Neuronal stem cell (in vitro differentiated cells): Measurements from ENCODE around the gene FAT3.
A peak's percentile ranks its signal among the peaks of the same experiment; 100 is the strongest.

Source experiments
- DNase-seq: peaks from one replicate; pipeline ENCODE4 v3.0.0-alpha.2; 2013; ENCODE audit warnings: low spot score
- H2AFZ ChIP-seq: one replicate; pipeline ENCODE4 v1.6.1; 2013; ENCODE audit warnings: mild to moderate bottlenecking, low read length, inconsistent platforms
- H2AK5ac ChIP-seq: 2 replicates; pipeline ENCODE4 v1.6.1; 2013; ENCODE audit warnings: low read depth, mild to moderate bottlenecking, inconsistent platforms, low read length, moderate library complexity, mixed read lengths
- H2BK120ac ChIP-seq: 2 replicates; pipeline ENCODE4 v1.6.1; 2013; ENCODE audit warnings: low read depth, mild to moderate bottlenecking, inconsistent platforms, low read length, moderate library complexity, mixed read lengths
- H2BK12ac ChIP-seq: one replicate; pipeline ENCODE4 v1.6.1; 2013; ENCODE audit warnings: low read length, inconsistent platforms
- H2BK15ac ChIP-seq: 2 replicates; pipeline ENCODE4 v1.6.1; 2013; ENCODE audit warnings: mild to moderate bottlenecking, low read length, inconsistent platforms, mixed read lengths
- H2BK5ac ChIP-seq: one replicate; pipeline ENCODE4 v1.6.1; 2013; ENCODE audit warnings: inconsistent platforms, mild to moderate bottlenecking, low read length, moderate library complexity
- H3K14ac ChIP-seq: one replicate; pipeline ENCODE4 v1.6.1; 2013; ENCODE audit warnings: low read length, inconsistent platforms
- H3K18ac ChIP-seq: 2 replicates; pipeline ENCODE4 v1.6.1; 2013; ENCODE audit warnings: low read length, inconsistent platforms
- H3K23ac ChIP-seq: 2 replicates; pipeline ENCODE4 v1.6.1; 2013; ENCODE audit warnings: low read depth, mild to moderate bottlenecking, mixed read lengths, low read length, inconsistent platforms; ENCODE audit not compliant: poor library complexity
- H3K27ac ChIP-seq: replicated peaks from 3 replicates; pipeline ENCODE4 v1.5.1; 2013; ENCODE audit warnings: low read length, inconsistent platforms
- H3K27me3 ChIP-seq, 3 experiments: 2 replicates each; pipeline ENCODE4 v1.6.1; 2013; ENCODE audit warnings: low read length in 3 of 3, mild to moderate bottlenecking in 2 of 3, inconsistent platforms in 1 of 3, low read depth in 1 of 3, mixed read lengths in 1 of 3, moderate library complexity in 1 of 3; ENCODE audit not compliant: control insufficient read depth in 3 of 3, insufficient read depth in 3 of 3
- H3K36me3 ChIP-seq, 2 donors: replicated peaks in 1 of 2; 2 replicates each; pipeline ENCODE4 v1.6.1; 2013; ENCODE audit warnings: low read length in 2 of 2; ENCODE audit not compliant: control insufficient read depth in 2 of 2, insufficient read depth in 2 of 2
- H3K4ac ChIP-seq: 2 replicates; pipeline ENCODE4 v1.6.1; 2013; ENCODE audit warnings: inconsistent platforms, mild to moderate bottlenecking, low read length, moderate library complexity
- H3K4me1 ChIP-seq, 2 donors: 1 replicate in 1 of 2; 2 replicates in 1 of 2; pipeline ENCODE4 v1.6.1; 2013; ENCODE audit warnings: low read length in 2 of 2, low read depth in 1 of 2; ENCODE audit not compliant: control insufficient read depth in 2 of 2, insufficient read depth in 1 of 2
- H3K4me2 ChIP-seq: one replicate; pipeline ENCODE4 v1.6.1; 2013; ENCODE audit warnings: mild to moderate bottlenecking, low read length, inconsistent platforms; ENCODE audit not compliant: insufficient read depth, poor library complexity, severe bottlenecking
- H3K4me3 ChIP-seq, 2 donors: 2 replicates each; pipeline ENCODE4 v1.5.1; 2013; ENCODE audit warnings: low read length in 2 of 2, mild to moderate bottlenecking in 2 of 2, inconsistent platforms in 1 of 2, moderate library complexity in 1 of 2
- H3K79me1 ChIP-seq: one replicate; pipeline ENCODE4 v1.6.1; 2013; ENCODE audit warnings: low read depth, mild to moderate bottlenecking, inconsistent platforms, low read length, moderate library complexity
- H3K9ac ChIP-seq: one replicate; pipeline ENCODE4 v1.6.1; 2013; ENCODE audit warnings: mild to moderate bottlenecking, low read depth, low read length, inconsistent platforms; ENCODE audit not compliant: poor library complexity
- H3K9me3 ChIP-seq, 2 donors: replicated peaks in 1 of 2; 2 replicates each; pipeline versions ENCODE3 to v1.6.1; 2013; ENCODE audit warnings: low read length in 2 of 2, mild to moderate bottlenecking in 2 of 2, inconsistent platforms in 1 of 2, low read depth in 1 of 2, mixed read lengths in 1 of 2, moderate library complexity in 1 of 2; ENCODE audit not compliant: control insufficient read depth in 2 of 2, insufficient read depth in 1 of 2
- H4K8ac ChIP-seq: one replicate; pipeline ENCODE4 v1.6.1; 2013; ENCODE audit warnings: low read depth, mild to moderate bottlenecking, inconsistent platforms, low read length, moderate library complexity
- H4K91ac ChIP-seq: one replicate; pipeline ENCODE4 v1.6.1; 2013; ENCODE audit warnings: low read length, low read depth, mild to moderate bottlenecking, inconsistent platforms; ENCODE audit not compliant: poor library complexity
- WGBS, 2 donors: extraction: QIAGEN DNeasy Blood & Tissue Kit; methylation state at CpG; one replicate each; pipeline ENCODE4 v1.1.7; 2013; ENCODE audit warnings: missing lambda C conversion rate in 2 of 2, mixed read lengths in 1 of 2; ENCODE audit not compliant: insufficient read length in 2 of 2, insufficient replicate concordance in 1 of 2; ENCODE audit errors: extremely low coverage in 2 of 2; 5-methylcytosine and 5-hydroxymethylcytosine counted together

FAT3 gene

GRCh38 chr11:92204731-92205130 is 19.9 kb upstream of the FAT3 start:
- no CpG with 5 or more reads among the region's 2 CpGs for WGBS, 2 donors
- H4K8ac ChIP-seq: no peak overlapping the region
- no peak overlapping the region for H2BK15ac ChIP-seq
- no peak overlapping the region for H2BK120ac ChIP-seq
- H3K4me3 ChIP-seq: no peak overlapping the region
- H2AK5ac ChIP-seq: no peak overlapping the region
- no peak overlapping the region for H3K4ac ChIP-seq
- no peak overlapping the region for H2AFZ ChIP-seq
- H3K79me1 ChIP-seq: no peaks in the 10 kb centered on the region
- no peak overlapping the region for H3K27ac ChIP-seq
- H3K36me3 ChIP-seq: no peaks in the 10 kb centered on the region
- no peak for DNase-seq
- no peak overlapping the region for H3K14ac ChIP-seq
- no peak overlapping the region for H3K18ac ChIP-seq
- H3K23ac ChIP-seq: no peak overlapping the region
- no peak overlapping the region for H3K9ac ChIP-seq
- H4K91ac ChIP-seq: no peak overlapping the region
- no peak overlapping the region for H3K4me2 ChIP-seq
- H3K9me3 ChIP-seq: peaks cover 0 to 3% of the 10 kb centered on the region in 2 donors
- H3K27me3 ChIP-seq: no peaks in the 10 kb centered on the region
- no peak overlapping the region for H2BK5ac ChIP-seq
- H2BK12ac ChIP-seq: no peak overlapping the region
- no peaks in the 10 kb centered on the region for H3K4me1 ChIP-seq

GRCh38 chr11:92206441-92206840 is 18.2 kb upstream of the FAT3 start:
- Histone ChIP-seq H3K4me1 (peaks cover 1 to 2% of the 10 kb centered on the region in 2 donors), H3K4me3 (no peak overlapping the region), H3K9me3 (peaks cover 0 to 3% of the 10 kb centered on the region in 2 donors), H3K18ac (no peak overlapping the region), H3K79me1 (no peaks in the 10 kb centered on the region), H3K9ac (no peak overlapping the region), H3K36me3 (no peaks in the 10 kb centered on the region), H2BK15ac (no peak overlapping the region), H2AK5ac (no peak overlapping the region), H2BK120ac (no peak overlapping the region), H2BK12ac (no peak overlapping the region), H4K8ac (no peak overlapping the region), H4K91ac (no peak overlapping the region), H3K4me2 (no peak overlapping the region), H3K27ac (no peak overlapping the region), H3K4ac (no peak overlapping the region), H3K14ac (no peak overlapping the region), H3K23ac (no peak overlapping the region), H2AFZ (no peak overlapping the region), H3K27me3 (no peaks in the 10 kb centered on the region), H2BK5ac (no peak overlapping the region)
- DNase-seq: no peak
- no CpG with 5 or more reads among the region's 2 CpGs for WGBS, 2 donors

DNA sequence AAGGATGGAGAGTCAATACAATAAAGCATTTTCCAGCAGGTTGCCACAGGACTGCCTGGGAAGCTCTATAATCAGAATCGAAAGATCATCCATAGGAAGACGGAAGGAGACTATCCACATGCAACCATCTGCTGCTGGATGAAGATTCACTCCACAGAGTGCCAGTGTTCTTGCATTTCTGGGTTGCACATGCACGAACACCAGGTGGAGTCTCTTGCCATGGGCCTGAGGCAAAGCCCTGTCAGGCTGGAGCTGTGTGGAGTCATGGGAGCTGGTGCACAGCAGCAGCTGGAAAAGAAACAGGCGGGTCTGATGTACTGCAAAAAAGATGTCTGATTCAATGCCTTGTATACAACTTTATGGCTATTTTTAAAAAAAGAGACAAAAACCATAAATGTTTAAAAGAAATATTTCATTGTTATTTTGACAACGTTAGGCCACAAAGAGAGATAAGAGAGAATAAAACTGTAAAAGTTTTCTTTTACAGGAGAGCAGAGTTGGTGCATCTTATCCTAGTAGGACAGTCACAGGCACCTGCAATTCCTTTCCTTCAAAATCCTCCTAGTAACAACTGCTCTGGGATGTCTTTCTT is 12.9 kb upstream of the FAT3 start:
- no peak overlapping the region for H3K4ac ChIP-seq
- H3K9me3 ChIP-seq: no peaks in the 10 kb centered on the region
- no peak overlapping the region for H4K91ac ChIP-seq
- no peak overlapping the region for H3K4me2 ChIP-seq
- H3K27ac ChIP-seq: no peak overlapping the region
- H4K8ac ChIP-seq: no peak overlapping the region
- no peak overlapping the region for H3K23ac ChIP-seq
- no peaks in the 10 kb centered on the region for H3K36me3 ChIP-seq
- no CpG with 5 or more reads among the region's 5 CpGs for WGBS, 2 donors
- H2BK5ac ChIP-seq: no peak overlapping the region
- H3K79me1 ChIP-seq: no peaks in the 10 kb centered on the region
- no peak overlapping the region for H2AFZ ChIP-seq
- no peak overlapping the region for H2AK5ac ChIP-seq
- no peak overlapping the region for H2BK15ac ChIP-seq
- no peaks in the 10 kb centered on the region for H3K27me3 ChIP-seq
- H3K4me3 ChIP-seq: no peak overlapping the region
- peaks cover 4 to 6% of the 10 kb centered on the region in 2 donors for H3K4me1 ChIP-seq
- H3K14ac ChIP-seq: no peak overlapping the region
- peak; percentile 33 for DNase-seq
- H2BK120ac ChIP-seq: no peak overlapping the region
- no peak overlapping the region for H3K9ac ChIP-seq
- H2BK12ac ChIP-seq: no peak overlapping the region
- H3K18ac ChIP-seq: no peak overlapping the region

DNA sequence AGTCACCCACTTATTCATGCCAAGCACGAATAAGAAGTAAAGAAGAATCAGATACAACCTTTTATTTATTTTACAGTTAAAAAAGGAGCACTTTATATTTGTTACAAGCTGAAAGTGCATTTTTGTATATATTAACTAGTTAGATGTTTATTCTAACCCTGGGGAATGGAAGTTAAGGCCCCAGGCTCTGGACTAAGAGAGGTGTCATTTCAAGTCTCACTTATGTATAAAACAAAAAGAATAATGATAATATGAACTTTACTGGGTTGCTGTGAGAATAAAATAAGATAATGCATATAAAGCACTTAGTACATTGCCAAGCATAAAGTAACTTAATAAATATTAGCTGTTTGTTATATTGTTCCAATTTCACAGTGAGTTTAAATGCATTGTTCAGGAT is 12.1 kb upstream of the FAT3 start:
- no peak for DNase-seq
- no peaks in the 10 kb centered on the region for H3K27me3 ChIP-seq
- no CpG with 5 or more reads among the region's 1 CpG for WGBS, 2 donors

More for the DNA sequence above, 12.1 kb upstream of the FAT3 start:
- Histone ChIP-seq H3K4me1 (peaks cover 6 to 8% of the 10 kb centered on the region in 2 donors), H3K79me1 (no peaks in the 10 kb centered on the region), H3K4ac (no peak overlapping the region), H3K4me2 (no peak overlapping the region), H2BK120ac (no peak overlapping the region), H3K27ac (no peak overlapping the region), H4K91ac (no peak overlapping the region), H3K18ac (no peak overlapping the region), H2AK5ac (no peak overlapping the region), H3K9me3 (no peaks in the 10 kb centered on the region), H3K23ac (no peak overlapping the region), H2BK15ac (no peak overlapping the region), H2BK12ac (no peak overlapping the region), H2BK5ac (no peak overlapping the region), H3K36me3 (no peaks in the 10 kb centered on the region), H3K9ac (no peak overlapping the region), H3K14ac (no peak overlapping the region), H2AFZ (no peak overlapping the region), H3K4me3 (no peak overlapping the region), H4K8ac (no peak overlapping the region)
